DMS79 treated with DMSO at 0.1 percent for 48 hours (cell line): Measurements from ENCODE around the gene JAKMIP1.

Source experiments
- DNase-seq: peaks from one replicate; lab custom pipeline; 2025; lab: John Stamatoyannopoulos, UW

JAKMIP1 gene

DNA sequence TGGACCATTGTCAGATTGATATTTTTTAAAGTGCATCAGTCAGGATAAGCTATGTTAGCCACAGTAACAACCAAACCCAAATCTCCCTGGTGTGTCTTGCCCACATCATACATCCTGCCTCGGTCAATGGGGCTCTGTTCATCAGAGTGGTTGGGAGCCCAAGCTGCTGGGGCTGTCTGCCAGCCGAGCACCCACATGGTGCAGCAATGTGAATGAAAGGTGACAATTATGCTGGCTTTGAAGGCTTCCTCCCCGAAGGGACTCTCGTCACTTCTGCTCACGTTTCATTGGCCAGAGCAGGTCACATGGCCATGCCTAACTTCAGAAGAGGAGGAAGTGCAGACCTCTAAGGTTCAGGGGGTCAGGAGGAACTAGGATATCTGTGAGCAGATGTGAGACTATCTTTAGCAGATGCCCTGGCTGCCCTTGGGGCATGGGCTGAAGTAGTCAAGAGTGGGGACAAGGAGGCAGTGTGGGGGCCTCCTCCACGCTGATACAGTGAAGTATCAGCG is 1.3 kb upstream of the JAKMIP1 start:
- DNase-seq: no peak

DNA sequence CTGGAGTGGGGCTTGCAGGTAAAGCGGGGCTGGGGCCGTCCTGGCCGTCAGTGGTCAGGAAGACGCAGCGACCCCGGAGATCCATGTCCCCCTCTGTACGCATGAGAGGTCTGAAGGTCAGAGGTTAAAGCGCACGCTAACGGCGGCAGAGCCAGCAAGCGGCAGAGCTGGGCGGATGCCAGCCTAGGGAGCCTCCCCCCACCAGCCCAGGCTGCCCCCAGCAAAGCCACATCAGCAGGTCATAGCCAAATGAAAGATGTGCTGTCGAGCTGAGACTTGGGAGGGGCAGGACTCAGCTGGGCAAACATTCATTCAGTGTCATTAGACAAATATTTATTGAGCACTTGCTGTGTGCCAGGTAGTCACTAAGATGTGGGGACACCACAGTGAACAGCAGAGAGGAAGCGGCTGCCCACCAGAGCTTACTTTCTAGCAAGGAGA is 593 bp upstream of the JAKMIP1 start:
- DNase-seq: no peak

DNA sequence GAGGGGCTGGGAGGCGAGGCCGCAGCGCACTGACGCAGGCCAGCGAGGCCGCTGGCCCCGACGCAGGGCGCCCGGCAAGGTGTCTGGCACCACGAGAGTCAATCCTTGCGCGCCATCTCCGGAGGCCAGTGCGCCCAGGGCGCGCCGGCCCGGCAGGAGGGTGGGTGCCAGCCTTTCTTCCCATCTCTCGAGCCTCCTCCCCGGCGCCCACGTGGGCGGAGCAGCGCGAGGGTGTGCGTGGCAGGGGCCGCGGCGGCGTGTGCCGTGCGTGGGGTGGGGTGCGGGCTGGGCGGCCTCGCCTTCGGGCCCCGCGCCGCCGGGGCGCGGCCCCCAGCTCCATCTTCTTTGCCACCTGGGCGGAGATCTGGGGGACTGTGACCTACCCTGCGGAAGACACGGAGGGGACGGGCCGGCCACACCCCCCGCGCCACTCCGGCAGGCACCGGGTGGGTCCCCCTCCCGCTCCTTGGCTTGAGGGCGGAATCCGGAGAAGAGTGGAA is 877 bp downstream of the JAKMIP1 start:
- no peak for DNase-seq

DNA sequence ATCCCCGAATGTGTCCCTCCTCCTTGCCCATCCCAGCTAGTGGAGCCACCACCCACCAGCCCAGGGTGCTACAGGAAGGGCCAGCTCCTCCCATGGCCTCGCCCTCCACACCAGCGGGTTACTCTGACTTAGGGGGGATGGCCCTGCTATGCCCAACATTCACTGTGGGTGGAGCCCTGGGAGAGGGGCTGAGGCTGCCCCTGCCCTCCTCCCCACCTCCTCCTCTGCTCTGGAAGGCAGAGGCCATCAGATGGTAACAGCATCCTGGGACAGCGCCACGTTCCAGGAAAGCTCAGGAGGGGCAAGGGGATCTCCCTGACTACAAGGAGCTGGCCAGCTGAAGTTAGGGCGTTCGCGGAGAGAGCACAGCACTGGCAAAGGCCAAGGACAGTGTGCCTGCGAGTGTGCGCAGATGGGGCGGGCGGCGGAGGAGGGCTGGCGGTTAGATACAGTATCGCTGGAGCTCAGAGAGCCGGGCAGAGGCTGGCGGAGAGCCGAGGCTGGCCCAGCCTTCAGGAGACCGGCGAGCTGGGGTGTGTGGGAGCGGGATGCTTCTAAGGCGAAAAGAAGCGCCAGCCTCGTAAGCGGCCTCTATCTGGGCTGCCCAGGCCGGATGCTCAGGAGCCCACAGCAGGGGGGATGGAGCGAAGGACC is 1.5 kb downstream of the JAKMIP1 start:
- DNase-seq: peak; percentile 14

DNA sequence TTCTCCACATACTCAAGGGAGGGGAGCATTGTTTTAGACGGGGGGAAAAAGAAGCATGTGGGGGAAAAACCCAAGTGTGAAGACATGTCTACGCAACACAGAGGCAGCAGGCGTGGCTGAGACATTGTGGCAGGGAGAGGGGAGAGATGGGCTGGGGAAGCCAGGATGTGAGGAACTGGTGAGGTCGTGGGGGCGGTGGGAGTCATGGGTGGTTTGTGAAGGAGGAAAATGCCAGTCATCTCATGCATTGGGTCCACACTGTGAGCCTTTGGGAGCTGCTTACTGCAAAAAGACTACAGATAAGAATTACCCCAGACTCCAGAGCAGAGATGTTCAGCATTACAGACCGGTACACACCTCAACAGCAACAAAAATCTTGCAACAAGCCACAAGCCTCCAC is 2.1 kb downstream of the JAKMIP1 start:
- no peak for DNase-seq

DNA sequence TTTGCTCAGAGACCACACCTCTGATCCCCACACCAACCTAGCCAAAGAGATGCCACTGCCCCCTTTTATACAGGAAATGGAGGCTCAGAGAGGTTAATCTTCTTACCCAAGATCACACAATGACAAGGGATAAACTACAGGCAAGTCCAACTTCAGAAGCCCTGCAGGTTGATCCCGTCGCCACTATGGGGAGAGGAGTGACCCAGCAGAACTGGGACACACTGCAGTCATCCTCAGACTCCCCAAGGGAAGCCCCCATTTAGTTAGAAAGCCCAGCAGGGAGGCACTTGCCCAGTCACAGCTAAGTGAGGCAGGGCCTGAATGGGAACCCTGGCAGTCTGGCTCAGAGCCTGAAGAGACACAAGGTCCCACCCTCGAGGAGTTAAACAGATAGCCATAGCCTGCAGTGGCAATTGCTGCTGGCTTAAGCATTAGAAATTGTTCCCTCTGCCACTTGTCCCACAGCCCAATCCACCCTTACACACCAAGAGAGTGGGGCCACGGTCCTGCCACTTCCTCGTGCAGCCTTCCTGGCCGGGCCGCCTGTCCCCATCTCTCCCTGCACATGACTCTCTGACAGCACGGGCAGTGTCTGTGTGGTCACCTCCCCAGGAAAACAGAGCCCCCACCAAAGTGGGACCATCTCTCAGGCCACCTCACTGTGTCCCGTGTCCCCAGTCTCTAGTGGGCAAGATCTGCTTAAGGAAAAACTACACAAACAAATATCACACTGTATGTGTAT is 2.7 kb downstream of the JAKMIP1 start:
- no peak for DNase-seq

DNA sequence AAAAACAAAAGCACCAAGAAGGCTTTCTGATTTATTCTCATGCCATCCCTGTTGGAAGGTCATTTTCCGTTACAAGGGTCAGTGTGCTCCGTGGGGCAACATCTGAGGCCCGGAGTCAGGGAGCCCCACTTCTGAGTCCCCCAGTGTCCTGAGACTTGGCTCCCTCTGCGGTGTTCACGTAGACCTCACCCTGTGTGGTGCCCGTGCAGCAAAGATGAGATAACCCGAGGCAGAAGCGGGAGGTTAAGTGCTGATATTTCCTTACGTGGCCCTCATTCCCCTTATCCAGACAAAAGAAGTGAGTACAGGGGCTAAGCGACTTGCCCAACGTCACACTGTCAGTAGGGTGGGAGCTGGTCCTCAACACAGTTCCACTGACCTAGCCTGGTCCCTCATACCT is 3.5 kb downstream of the JAKMIP1 start:
- no peak for DNase-seq

DNA sequence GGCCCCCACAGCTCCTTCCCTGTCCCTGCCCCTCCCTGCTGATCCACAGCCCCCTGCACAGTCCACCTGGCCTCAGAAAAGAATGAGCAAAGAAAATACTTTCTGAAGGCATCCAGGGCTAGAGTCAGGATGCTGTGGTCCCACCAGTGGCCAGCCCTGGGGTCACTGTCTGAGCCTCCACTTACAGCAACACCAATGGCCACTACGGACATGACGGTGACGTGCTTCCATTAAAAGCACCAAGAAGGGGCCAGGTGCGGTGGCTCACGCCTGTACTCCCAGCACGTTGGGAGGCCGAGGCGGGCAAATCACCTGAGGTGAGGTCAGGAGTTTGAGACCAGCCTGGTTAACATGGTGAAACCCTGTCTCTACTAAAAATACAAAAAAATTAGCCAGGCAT is 4.0 kb downstream of the JAKMIP1 start:
- DNase-seq: no peak

DNA sequence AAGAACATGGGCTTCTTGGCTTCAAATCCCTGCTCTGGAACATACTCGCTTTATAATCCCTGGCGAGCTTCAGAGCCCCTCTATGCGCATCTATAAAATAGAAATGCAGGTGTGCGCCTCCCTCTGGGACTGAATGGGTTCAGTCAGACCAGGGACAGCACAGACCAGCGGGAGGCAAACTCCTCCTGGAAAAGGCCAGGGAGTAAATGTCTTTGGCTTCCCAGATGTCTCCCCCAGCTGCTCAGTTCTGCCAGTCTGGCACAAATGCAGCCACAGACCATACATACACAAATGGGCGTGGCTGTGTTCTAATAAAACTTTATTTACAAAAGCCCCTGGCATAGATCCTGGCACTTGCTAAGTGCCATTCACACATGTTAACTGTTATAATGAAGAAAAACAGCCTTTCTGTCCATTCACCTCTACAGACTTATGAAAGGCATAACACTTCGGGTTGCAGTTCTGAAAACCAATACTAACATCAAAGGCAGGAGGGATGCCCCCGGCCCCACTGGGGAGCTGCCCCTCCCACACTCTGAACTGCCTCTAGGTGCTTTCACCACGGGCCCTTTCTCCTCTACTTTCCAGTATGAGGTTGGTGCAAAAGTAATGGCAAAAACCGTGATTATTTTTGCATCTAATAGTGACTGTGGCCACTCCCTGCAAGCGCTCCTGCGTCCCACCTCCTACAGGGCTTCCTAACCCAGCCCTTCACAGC is 4.6 kb downstream of the JAKMIP1 start:
- DNase-seq: no peak

DNA sequence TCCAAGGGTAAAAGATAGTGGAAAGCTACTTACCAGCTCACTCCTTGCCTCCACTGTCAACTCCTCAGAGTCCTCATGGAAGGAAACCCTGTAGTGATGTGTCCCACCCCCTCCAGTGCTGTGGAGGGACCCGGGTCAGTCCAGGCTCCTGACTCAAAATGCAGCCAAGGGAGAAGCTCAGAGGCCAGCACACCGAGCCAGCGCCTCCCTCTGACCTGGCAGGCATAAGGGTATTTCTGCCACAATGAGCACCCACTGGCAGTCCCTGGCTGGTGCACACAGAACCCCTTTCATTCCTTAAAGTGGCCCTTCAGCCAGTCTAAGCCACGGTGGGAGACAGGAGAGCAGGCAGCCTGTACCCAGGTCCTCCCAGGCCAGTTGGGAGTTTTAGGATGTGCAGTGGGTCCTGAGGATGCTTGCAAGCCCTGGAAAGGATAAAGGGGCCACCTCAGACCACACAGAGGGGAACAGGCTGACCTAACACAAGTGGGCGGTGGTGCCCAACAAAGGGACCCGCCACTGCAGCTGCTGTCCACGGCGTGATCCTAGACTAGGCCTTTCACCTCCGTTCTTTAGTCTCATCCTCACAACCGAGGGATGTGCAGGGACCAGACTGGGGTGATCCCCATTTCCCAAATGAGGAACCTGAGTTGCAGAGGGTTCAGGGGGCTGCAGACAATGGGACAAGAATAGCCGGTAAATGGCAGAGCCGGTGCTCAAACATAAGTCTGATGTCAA is 5.7 kb downstream of the JAKMIP1 start:
- DNase-seq: no peak

DNA sequence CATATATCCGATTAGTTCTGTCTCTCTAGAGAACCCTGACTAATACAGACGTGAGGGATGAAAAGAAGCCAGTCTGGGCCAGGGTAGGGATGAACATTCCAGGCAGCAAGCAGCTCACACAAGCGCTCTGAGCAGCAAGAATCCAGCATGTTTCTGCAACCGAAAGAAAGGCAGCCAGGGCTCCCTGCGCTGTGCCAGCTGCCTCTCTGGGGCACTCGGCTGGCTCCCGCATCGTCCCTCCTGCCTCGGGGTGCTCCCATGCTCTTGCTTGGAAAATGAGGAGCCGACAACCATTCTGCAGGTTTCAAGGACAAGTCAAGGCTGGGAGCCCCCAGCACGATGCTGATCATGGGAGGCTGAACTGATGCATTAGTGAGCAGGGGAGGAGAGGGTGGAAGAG is 7.0 kb downstream of the JAKMIP1 start:
- no peak for DNase-seq

DNA sequence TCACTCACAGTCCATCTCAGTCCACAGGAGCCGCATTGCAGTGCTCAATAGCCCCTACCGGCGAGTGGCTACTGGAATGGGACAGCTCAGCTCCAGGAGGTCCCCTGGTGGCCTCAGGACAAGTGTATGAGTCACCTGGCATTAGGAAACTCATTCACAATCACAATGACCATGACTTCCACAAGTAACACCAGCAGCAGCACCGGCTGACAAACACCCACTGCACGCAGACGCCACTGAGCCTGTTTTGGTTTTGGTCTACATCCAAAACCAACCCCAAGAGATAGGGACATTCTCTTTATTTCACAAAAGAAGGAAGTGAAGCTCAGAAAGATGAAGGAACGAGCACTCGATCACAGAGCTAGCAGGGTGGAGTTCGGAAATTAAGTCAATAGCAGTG is 8.1 kb downstream of the JAKMIP1 start:
- no peak for DNase-seq

DNA sequence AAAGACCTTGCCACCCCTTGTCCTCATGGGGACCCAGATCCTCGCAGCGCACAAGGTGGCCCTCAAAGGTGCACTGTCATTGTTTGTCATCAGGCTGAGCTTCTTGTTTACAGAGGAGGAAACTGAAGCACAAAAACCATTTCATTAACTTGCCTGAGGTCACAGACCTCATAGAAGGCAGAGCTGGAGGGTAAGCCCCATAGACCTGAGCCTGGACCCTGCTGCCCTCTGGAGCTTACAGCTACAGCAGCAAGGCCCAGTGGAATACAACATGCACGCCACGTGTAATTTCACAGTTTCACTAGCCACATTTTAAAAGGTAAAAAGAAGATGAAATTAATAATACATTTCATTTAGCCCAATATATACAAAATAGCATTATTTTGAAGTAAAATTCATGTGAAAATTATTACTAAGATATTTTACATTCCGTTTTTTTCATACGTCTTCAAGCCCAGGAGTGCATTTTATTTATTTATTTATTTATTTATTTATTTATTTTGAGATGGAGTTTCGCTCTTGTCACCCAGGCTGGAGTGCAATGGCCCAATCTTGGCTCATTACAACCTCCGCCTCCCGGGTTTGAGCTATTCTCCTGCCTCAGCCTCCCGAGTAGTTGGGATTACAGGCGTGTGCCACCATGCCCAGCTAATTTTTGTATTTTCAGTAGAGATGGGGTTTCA is 8.8 kb downstream of the JAKMIP1 start:
- no peak for DNase-seq

DNA sequence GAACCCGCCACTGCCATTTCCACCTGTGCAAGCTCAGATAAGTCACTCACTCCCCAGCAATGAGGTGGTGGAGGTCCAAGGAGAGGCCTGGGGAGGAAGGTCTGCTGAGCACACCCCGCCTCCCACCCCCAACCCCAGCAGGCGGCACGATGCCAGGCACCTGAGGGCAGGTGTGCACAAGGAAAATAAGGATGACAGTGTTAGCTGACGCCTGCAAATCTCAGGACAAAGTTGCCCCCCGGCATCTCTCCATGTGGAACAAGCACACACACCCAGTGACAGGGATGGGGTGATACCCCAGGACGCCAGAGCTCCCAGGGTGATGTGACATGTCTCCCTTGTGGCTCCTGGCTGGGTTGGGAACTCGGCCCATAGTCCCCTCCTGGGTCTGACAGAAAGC is 9.9 kb downstream of the JAKMIP1 start:
- DNase-seq: no peak

DNA sequence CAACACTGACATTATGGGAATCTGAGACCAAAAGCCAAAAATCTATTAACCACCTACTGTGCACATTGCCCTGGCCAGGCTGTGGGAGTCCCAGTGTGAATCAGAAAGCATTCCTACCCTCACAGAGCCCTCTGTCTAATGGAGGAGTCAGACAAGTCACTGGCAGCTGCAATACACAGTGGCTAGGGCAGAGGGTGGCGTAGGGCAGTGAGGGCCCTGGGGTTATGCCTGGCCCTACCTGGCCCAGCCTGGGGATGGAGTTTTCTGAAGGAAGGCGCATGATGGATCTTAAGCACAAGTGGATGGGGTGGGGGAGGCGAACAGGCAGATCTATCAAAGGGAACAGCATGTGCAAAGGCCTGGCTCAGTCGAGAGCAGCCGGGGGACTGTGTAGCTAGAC is 10.8 kb downstream of the JAKMIP1 start:
- no peak for DNase-seq

DNA sequence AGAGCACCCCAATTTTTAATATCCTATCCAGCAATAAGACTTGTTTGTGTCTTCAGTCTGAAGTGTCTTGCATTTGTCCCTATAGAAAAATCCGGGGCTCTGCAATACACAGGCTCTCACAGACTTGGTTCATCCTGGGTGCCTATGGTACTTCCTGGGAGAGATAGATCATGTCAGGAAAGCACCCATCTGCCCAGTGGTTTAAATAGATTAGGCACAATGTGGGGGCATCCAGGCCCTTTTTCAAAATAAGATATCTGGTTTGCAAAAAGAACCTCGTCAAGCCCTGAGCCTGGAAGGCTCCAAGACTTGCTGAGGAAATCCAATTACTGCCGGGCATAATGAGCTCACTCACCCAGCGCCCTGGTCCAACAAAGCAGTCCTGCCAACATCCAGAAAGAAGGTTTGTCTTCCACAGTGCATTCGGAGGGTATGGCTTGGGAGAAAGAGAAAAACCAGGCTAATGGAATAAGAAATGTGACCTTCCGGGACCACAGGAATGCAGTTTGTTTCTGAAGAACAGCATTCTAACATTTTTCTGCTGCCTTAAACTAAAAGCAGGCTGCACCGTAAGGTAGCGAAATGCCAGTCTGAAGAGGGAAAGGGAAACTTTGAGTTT is 11.6 kb downstream of the JAKMIP1 start:
- DNase-seq: no peak

DNA sequence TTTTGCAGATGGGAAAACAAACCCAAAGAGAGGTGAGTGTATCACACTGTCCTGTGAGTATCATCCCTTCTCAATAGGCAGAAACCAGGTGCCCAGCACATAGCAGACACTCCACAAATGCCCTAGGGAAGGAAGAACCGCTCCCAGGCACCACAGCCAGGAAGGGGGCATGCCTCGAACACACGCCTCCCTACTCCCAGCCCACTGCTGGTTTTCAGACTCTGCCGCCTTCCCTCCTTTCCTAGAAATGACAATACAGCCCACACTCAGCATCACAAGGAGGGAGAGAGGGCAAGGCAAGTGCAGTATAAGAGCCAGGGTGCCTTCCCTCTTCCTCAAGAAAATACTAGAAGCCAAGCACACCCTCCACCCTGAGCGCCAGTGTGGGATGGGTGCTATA is 16.2 kb downstream of the JAKMIP1 start:
- no peak for DNase-seq

DNA sequence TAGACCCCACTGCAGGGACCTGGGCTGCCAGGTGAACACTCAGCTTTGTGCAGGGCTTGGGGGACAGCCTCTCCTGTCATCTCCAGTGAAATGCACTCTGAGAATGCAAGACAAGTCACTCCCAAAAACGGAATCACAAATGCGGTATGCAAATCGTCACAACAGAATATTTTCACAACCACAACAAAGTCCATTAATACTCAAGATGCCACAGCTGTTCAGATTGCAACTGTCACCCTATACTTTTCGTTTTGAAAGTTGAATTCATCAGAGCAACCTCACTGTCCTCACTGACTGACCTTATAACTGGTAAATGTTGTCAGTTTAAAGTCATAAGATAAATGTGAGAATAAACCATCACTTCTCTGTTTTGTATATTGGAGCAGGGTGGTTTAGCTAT is 16.6 kb downstream of the JAKMIP1 start:
- DNase-seq: no peak

DNA sequence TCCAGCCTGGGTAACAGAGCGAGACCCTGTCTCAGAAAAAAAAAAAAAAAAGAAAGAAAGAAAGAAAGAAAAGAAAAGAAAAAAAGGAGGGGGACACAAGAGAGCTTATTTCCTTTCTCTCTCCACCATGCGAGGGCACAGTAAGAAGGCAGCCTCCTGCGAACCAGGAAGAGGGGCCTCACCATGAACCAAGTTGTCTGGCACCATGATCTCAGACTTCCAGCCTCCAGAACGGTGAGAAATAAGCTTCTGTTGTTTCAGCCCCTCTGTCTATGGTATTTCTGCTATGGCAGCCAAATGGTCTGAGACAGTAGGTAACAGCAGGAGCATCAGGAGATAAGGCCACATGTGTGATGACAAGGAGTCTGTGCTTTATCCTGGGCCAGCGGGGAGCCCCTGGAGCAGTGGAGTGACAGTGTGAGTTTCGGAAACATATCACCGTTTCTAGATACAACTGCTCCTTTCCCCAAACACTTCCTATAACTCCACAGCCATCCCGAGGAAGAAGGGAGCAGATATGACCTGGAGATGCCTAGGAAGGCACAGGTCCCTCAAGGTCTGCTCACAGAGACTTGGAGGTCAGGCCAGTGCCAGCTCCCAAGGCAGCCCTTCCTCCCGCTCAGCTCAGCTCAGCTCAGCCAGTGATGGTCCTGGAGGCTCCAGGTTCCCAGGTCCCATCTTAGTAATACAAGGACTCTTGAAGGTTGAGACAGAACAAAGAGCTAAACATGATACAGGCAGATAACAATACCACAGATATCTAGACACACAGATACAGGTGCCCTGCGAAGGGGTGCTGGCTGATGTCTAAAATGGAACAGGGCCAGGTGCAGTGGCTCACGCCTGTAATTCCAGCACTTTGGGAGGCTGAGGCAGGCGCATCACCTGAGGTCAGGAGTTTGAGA is 17.7 kb downstream of the JAKMIP1 start:
- DNase-seq: no peak
